Trophoblast cell (in vitro differentiated cells and primary cell): ENCODE measurements around the gene MRAS.

Experiments used
- DNase-seq, 2 donors: peaks; one replicate each; pipeline ENCODE4 v3.0.0-alpha.2; 2016
- H2AFZ ChIP-seq: 2 replicates; pipeline ENCODE4 v1.6.1; 2013; ENCODE audit warnings: low read length, moderate library complexity, mild to moderate bottlenecking; ENCODE audit not compliant: insufficient read depth, poor library complexity
- H2AK5ac ChIP-seq: 2 replicates; pipeline ENCODE4 v1.6.1; 2013; ENCODE audit warnings: mild to moderate bottlenecking, low read length
- H2BK120ac ChIP-seq: 2 replicates; pipeline ENCODE4 v1.6.1; 2013; ENCODE audit warnings: low read length, mild to moderate bottlenecking, moderate library complexity; ENCODE audit not compliant: insufficient read depth, poor library complexity
- H2BK12ac ChIP-seq: 2 replicates; pipeline ENCODE4 v1.6.1; 2013; ENCODE audit warnings: mild to moderate bottlenecking, low read length, moderate library complexity
- H2BK5ac ChIP-seq: 2 replicates; pipeline ENCODE4 v1.6.1; 2013; ENCODE audit warnings: low read length, low read depth, moderate library complexity, mild to moderate bottlenecking; ENCODE audit not compliant: poor library complexity
- H3K14ac ChIP-seq: 2 replicates; pipeline ENCODE4 v1.6.1; 2013; ENCODE audit warnings: mild to moderate bottlenecking, low read length
- H3K18ac ChIP-seq: 2 replicates; pipeline ENCODE4 v1.6.1; 2013; ENCODE audit warnings: mild to moderate bottlenecking, low read length
- H3K23ac ChIP-seq: 2 replicates; pipeline ENCODE4 v1.6.1; 2013; ENCODE audit warnings: low read length
- H3K27ac ChIP-seq: 2 replicates; pipeline ENCODE4 v1.5.1; 2013; ENCODE audit warnings: low read depth, mild to moderate bottlenecking, inconsistent platforms, low read length, moderate library complexity
- H3K27me3 ChIP-seq: 2 replicates; pipeline ENCODE4 v1.6.1; 2013; ENCODE audit warnings: inconsistent platforms, mild to moderate bottlenecking, low read length, moderate library complexity; ENCODE audit not compliant: insufficient read depth
- H3K36me3 ChIP-seq, 2 experiments: 1 replicate in 1 of 2; 2 replicates in 1 of 2; pipeline ENCODE4 v1.6.1; 2013; ENCODE audit warnings: low read length in 2 of 2, mild to moderate bottlenecking in 2 of 2, moderate library complexity in 1 of 2; ENCODE audit not compliant: insufficient read depth in 2 of 2, control insufficient read depth in 1 of 2
- H3K4ac ChIP-seq: 2 replicates; pipeline ENCODE4 v1.6.1; 2013; ENCODE audit warnings: low read depth, mild to moderate bottlenecking, low read length, moderate library complexity
- H3K4me1 ChIP-seq, 2 experiments: 1 replicate in 1 of 2; 2 replicates in 1 of 2; pipeline ENCODE4 v1.6.1; 2013; ENCODE audit warnings: low read length in 2 of 2, mild to moderate bottlenecking in 2 of 2, moderate library complexity in 1 of 2; ENCODE audit not compliant: insufficient read depth in 2 of 2, control insufficient read depth in 1 of 2
- H3K4me2 ChIP-seq: 2 replicates; pipeline ENCODE4 v1.6.1; 2013; ENCODE audit warnings: inconsistent platforms, mild to moderate bottlenecking, low read length, moderate library complexity
- H3K4me3 ChIP-seq: 2 replicates; pipeline ENCODE4 v1.5.1; 2013; ENCODE audit warnings: mild to moderate bottlenecking, low read depth, low read length, inconsistent platforms
- H3K79me1 ChIP-seq: one replicate; pipeline ENCODE4 v1.6.1; 2013; ENCODE audit warnings: low read length
- H3K79me2 ChIP-seq: 2 replicates; pipeline ENCODE4 v1.6.1; 2013; ENCODE audit warnings: low read length, mild to moderate bottlenecking; ENCODE audit not compliant: control insufficient read depth, insufficient read depth, poor library complexity
- H3K9ac ChIP-seq: 2 replicates; pipeline ENCODE4 v1.6.1; 2013; ENCODE audit warnings: mild to moderate bottlenecking, low read length
- H3K9me3 ChIP-seq: 2 replicates; pipeline ENCODE4 v1.6.1; 2013; ENCODE audit warnings: low read depth, mild to moderate bottlenecking, control low read depth, inconsistent platforms, low read length; ENCODE audit not compliant: insufficient read depth
- H4K12ac ChIP-seq: 2 replicates; pipeline ENCODE4 v1.6.1; 2013; ENCODE audit warnings: low read depth, mild to moderate bottlenecking, low read length, moderate library complexity
- H4K8ac ChIP-seq: 2 replicates; pipeline ENCODE4 v1.6.1; 2013; ENCODE audit warnings: low read depth, mild to moderate bottlenecking, low read length, moderate library complexity
- H4K91ac ChIP-seq: one replicate; pipeline ENCODE4 v1.6.1; 2013; ENCODE audit warnings: low read depth, mild to moderate bottlenecking, low read length, moderate library complexity
- WGBS: extraction: QIAGEN DNeasy Blood & Tissue Kit; methylation state at CpG from one replicate; pipeline ENCODE4 v1.1.7; 2013; ENCODE audit warnings: missing lambda C conversion rate; ENCODE audit not compliant: insufficient read length, insufficient coverage; ENCODE audit errors: extremely low coverage; 5-methylcytosine and 5-hydroxymethylcytosine counted together

Gene MRAS

DNA sequence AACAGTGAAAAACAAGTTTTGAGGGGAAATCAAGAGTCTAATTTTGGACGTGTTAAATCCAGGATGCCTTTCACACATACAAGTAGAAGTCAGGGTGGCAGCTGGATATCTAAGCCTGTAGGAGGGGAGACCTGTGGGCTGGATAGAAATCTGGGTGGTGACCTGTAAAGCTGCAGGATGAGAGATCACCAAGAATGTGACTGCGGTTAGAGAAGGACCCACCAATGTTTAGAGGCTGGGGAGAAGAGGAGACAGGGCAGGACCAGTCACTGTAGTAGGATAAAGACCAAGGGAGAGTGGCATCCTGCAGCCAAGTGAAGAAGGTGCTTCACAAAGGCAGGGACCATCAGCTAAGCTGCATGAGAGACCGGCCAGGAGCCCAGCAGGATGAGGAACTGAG, 36.2 kb downstream of the MRAS start:
- no peak overlapping the region for H2AFZ ChIP-seq
- no peak overlapping the region for H3K18ac ChIP-seq
- H4K8ac ChIP-seq, result no peak overlapping the region
- peaks cover 0 to 3% of the 10 kb centered on the region in 2 experiments for H3K36me3 ChIP-seq
- H2BK12ac ChIP-seq, result no peak overlapping the region
- H4K12ac ChIP-seq, result no peak overlapping the region
- H3K9ac ChIP-seq, result no peak overlapping the region
- H3K4ac ChIP-seq, result no peak overlapping the region
- H3K27ac ChIP-seq, result no peak overlapping the region
- H3K79me1 ChIP-seq, result peaks cover 9% of the 10 kb centered on the region
- DNase-seq, result no peak
- no peaks in the 10 kb centered on the region for H3K9me3 ChIP-seq
- H2AK5ac ChIP-seq, result no peak overlapping the region
- H3K4me1 ChIP-seq, result peaks cover 15 to 24% of the 10 kb centered on the region in 2 experiments
- H3K79me2 ChIP-seq, result no peaks in the 10 kb centered on the region
- no peak overlapping the region for H3K23ac ChIP-seq
- no peak overlapping the region for H3K4me2 ChIP-seq
- H2BK120ac ChIP-seq, result no peak overlapping the region
- no peak overlapping the region for H3K14ac ChIP-seq
- peak overlapping the region; percentile 4 for H4K91ac ChIP-seq
- H3K27me3 ChIP-seq, result no peaks in the 10 kb centered on the region
- no peak overlapping the region for H2BK5ac ChIP-seq
- H3K4me3 ChIP-seq, result no peak overlapping the region
- WGBS, result no CpG with 5 or more reads among the region's 3 CpGs

DNA sequence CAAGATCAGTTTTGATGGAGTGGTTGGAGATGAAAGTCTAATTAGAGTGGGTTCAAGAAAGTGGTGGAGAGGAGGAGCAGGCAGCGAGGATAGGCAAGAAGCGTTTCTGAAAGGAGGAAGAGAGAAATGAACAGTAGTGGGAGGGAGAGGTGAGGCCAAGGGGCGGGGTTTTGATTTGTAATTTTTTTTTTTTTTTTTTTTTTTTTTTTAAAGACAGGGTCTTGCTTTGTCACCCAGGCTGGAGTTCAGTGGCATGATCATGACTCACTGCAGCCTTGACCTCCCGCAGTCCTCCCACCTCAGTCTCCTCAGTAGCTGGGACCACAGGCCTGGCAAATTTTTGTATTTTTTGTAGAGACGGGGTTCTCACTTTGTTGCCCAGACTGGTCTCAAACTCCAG, 36.6 kb downstream of the MRAS start:
- no peaks in the 10 kb centered on the region for H3K27me3 ChIP-seq
- H3K18ac ChIP-seq, result no peak overlapping the region
- no peaks in the 10 kb centered on the region for H3K9me3 ChIP-seq
- no peak overlapping the region for H3K4me2 ChIP-seq
- H3K23ac ChIP-seq, result no peak overlapping the region
- H3K4me3 ChIP-seq, result no peak overlapping the region
- no peak overlapping the region for H3K9ac ChIP-seq
- no peak for DNase-seq
- H2BK12ac ChIP-seq, result no peak overlapping the region
- H2BK120ac ChIP-seq, result no peak overlapping the region
- peak overlapping the region; percentile 4 for H4K91ac ChIP-seq
- H2BK5ac ChIP-seq, result no peak overlapping the region
- H2AK5ac ChIP-seq, result no peak overlapping the region
- no peak overlapping the region for H2AFZ ChIP-seq
- peaks cover 19 to 29% of the 10 kb centered on the region in 2 experiments for H3K4me1 ChIP-seq
- no peak overlapping the region for H3K14ac ChIP-seq
- peaks cover 0 to 3% of the 10 kb centered on the region in 2 experiments for H3K36me3 ChIP-seq
- no peak overlapping the region for H3K27ac ChIP-seq
- no peak overlapping the region for H4K12ac ChIP-seq
- no peak overlapping the region for H3K4ac ChIP-seq
- 86% methylated on average over 1 of the region's 5 CpGs for WGBS
- H3K79me1 ChIP-seq, result peaks cover 13% of the 10 kb centered on the region
- peaks cover under 1% of the 10 kb centered on the region for H3K79me2 ChIP-seq
- H4K8ac ChIP-seq, result no peak overlapping the region

DNA sequence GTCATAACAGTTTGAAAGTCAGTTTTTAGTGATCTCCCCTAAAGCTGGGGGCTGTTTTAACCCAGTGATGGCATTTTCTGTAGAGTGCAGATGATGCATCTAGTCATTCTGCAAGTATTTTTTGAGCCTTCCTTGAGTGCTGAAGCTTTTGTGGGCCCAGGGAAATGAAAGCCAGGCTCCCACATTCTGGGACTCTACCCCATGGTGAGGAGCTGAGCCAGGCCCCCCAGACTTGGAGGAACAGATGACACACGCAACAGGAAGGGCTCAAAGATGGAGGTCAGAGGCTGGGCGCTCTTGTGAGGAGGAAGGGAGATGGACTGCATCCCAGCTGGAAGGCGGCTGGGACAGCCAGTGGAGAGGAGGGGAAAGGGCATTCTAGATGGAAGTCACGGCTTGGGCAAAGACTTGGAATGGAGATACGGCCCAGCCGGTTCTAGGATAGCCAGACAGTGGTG, 40.8 kb downstream of the MRAS start:
- WGBS, result no CpG with 5 or more reads among the region's 6 CpGs
- H3K79me2 ChIP-seq, result peaks cover 2% of the 10 kb centered on the region
- DNase-seq, result peak; percentile 59 to 73
- H3K79me1 ChIP-seq, result peaks cover 11% of the 10 kb centered on the region
- no peak overlapping the region for H3K4me2 ChIP-seq
- H2AK5ac ChIP-seq, result peak overlapping the region; percentile 47
- H2AFZ ChIP-seq, result no peak overlapping the region
- H3K9ac ChIP-seq, result no peak overlapping the region
- no peak overlapping the region for H4K12ac ChIP-seq
- H3K36me3 ChIP-seq, result no peaks in the 10 kb centered on the region
- H3K27ac ChIP-seq, result peak overlapping the region; percentile 75
- H3K23ac ChIP-seq, result no peak overlapping the region
- H3K14ac ChIP-seq, result peak overlapping the region; percentile 42
- H3K4ac ChIP-seq, result peak overlapping the region; percentile 41
- H3K4me3 ChIP-seq, result no peak overlapping the region
- no peaks in the 10 kb centered on the region for H3K27me3 ChIP-seq
- H3K18ac ChIP-seq, result peak overlapping the region; percentile 26
- no peak overlapping the region for H2BK5ac ChIP-seq
- peak overlapping the region; percentile 90 for H4K91ac ChIP-seq
- H4K8ac ChIP-seq, result no peak overlapping the region
- peaks cover 15 to 20% of the 10 kb centered on the region in 2 experiments for H3K4me1 ChIP-seq
- peak overlapping the region; percentile 77 for H2BK120ac ChIP-seq
- peak overlapping the region; percentile 87 for H2BK12ac ChIP-seq
- H3K9me3 ChIP-seq, result no peaks in the 10 kb centered on the region

DNA sequence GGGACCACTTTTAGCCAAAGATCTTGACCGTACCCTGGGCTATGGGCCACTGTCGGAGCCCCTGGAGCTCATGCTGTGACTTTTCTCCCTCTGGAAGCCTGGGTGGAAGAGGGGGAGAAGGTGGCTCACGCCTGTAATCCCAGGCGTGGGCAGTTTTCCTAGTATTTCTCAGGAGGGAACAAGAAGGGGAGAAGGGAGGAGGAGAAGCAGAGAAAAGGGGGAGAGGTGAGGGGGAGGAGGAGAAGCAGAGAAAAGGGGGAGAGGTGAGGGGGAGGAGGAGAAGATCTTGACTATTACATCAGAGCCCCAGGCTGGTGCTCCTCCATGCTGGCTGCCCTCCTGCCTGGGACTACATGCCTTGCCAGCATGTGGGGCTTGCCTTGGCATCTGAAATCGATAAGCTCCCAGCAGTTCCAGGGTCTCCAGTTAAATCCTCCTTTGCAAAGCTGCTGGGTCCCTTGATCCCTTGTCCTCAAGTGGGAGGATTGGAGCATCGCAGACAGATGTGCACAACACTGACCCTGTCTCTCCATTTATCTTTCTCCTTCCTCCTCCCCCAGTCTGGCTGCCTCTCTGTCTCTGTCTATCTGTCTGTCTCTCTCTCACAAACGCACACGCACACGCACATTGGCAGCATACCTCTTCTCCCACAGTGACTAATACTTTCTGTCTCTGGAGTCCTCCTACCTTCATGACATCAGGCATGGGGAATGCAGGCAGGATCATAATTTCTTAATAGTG, 41.6 kb downstream of the MRAS start:
- Histone ChIP-seq H2BK5ac (peak overlapping the region; percentile 82), H3K23ac (no peak overlapping the region), H3K27ac (peak overlapping the region; percentile 75), H3K4me1 (peaks cover 15 to 16% of the 10 kb centered on the region in 2 experiments), H3K27me3 (no peaks in the 10 kb centered on the region), H4K12ac (peak overlapping the region; percentile 19), H3K4me3 (no peak overlapping the region), H3K79me1 (peaks cover 11% of the 10 kb centered on the region), H3K4me2 (peak overlapping the region; percentile 29), H2BK12ac (peak overlapping the region; percentile 87), H2AK5ac (peak overlapping the region; percentile 80), H3K79me2 (peaks cover 2% of the 10 kb centered on the region), H4K8ac (peak overlapping the region; percentile 83), H4K91ac (peak overlapping the region; percentile 90), H3K14ac (peak overlapping the region; percentile 80), H3K18ac (peak overlapping the region; percentile 86), H3K9me3 (no peaks in the 10 kb centered on the region), H2BK120ac (peak overlapping the region; percentile 77), H3K36me3 (no peaks in the 10 kb centered on the region), H3K9ac (no peak overlapping the region), H2AFZ (no peak overlapping the region), H3K4ac (peak overlapping the region; percentile 41)
- WGBS, result no CpG with 5 or more reads among the region's 9 CpGs
- peak; percentile 92 to 96 for DNase-seq
